Activated naive CD8-positive, alpha-beta T cell (primary cell): Measurements from ENCODE around the gene CALN1.
"Not testable (repeated sequence)": the region's sequence is repeated elsewhere in the genome, so short reads cannot be mapped to it uniquely, and the experiment has no call there.

Experiments used
- H3K27ac Mint-ChIP-seq: one replicate; pipeline ENCODE4 v1.8.0; 2021; ENCODE audit warnings: mixed read lengths
- H3K27me3 Mint-ChIP-seq: one replicate; pipeline ENCODE4 v1.8.0; 2021; ENCODE audit warnings: mixed read lengths
- H3K36me3 Mint-ChIP-seq: one replicate; pipeline ENCODE4 v1.8.0; 2021; ENCODE audit warnings: mixed read lengths
- H3K4me1 Mint-ChIP-seq: one replicate; pipeline ENCODE4 v1.8.0; 2021; ENCODE audit warnings: low read depth, mixed read lengths
- H3K4me3 Mint-ChIP-seq: one replicate; pipeline ENCODE4 v1.8.0; 2021; ENCODE audit warnings: mild to moderate bottlenecking, mixed read lengths
- H3K9me3 Mint-ChIP-seq: one replicate; pipeline ENCODE4 v1.8.0; 2021; ENCODE audit warnings: low read depth, mixed read lengths

The CALN1 gene

DNA sequence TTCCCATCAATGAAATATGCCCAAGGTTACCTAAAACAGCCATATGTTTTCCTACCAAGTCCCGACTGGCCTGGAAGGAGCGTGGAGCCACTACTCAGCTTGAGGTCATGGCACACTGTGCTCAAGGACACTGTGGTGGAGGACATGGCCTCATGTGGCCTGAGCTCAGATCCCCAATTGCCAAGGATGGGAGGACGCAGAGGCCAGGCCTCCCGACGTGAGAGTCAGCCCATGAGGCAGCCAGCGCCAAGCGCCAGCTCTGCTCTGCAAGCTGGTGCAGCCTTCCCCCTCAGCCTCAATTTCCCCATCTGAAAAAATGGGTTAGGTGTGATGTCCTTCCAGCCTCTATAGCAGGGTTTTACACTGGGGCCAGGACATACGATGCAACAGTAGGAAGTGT, 302.6 kb downstream of the CALN1 start:
- peaks cover 9% of the 10 kb centered on the region for H3K9me3 Mint-ChIP-seq
- no peak overlapping the region for H3K4me3 Mint-ChIP-seq
- H3K27me3 Mint-ChIP-seq: no peaks in the 10 kb centered on the region
- no peaks in the 10 kb centered on the region for H3K4me1 Mint-ChIP-seq
- no peaks in the 10 kb centered on the region for H3K36me3 Mint-ChIP-seq
- no peak overlapping the region for H3K27ac Mint-ChIP-seq

DNA sequence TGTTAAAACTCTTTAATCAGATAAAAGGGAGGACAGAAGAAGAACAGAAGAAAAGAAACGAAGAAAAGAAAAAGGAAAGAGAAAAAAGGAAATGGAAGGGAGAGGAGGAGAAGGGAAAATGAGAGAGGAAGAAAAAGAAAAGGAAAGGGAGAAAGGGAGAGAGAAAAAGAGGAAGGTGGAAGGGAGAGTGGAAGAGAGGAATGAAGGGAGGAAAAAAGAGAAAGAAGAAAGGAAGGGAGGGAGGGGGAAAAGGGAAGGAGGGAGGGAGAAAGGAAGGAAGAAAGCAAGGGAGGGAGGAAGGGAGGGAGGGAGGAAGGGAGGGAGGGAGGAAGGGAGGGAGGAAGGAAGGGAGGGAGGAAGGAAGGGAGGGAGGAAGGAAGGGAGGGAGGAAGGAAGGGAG, 305.7 kb downstream of the CALN1 start:
- Mint-ChIP-seq H3K36me3 (no peaks in the 10 kb centered on the region), H3K4me3 (no peak overlapping the region)

GRCh38 chr7:72101444-72101843, 310.7 kb downstream of the CALN1 start:
- Mint-ChIP-seq H3K4me3 (no peak overlapping the region), H3K4me1 (no peaks in the 10 kb centered on the region), H3K27me3 (no peaks in the 10 kb centered on the region), H3K27ac (no peak overlapping the region), H3K36me3 (no peaks in the 10 kb centered on the region), H3K9me3 (peaks cover 7% of the 10 kb centered on the region)

More for the DNA sequence above, 305.7 kb downstream of the CALN1 start:
- peaks cover 16% of the 10 kb centered on the region for H3K9me3 Mint-ChIP-seq
- H3K4me1 Mint-ChIP-seq: no peaks in the 10 kb centered on the region
- no peak overlapping the region for H3K27ac Mint-ChIP-seq
- no peaks in the 10 kb centered on the region for H3K27me3 Mint-ChIP-seq

GRCh38 chr7:72099784-72100183, 312.4 kb downstream of the CALN1 start:
- no peak overlapping the region for H3K4me3 Mint-ChIP-seq
- no peaks in the 10 kb centered on the region for H3K27me3 Mint-ChIP-seq
- peaks cover 7% of the 10 kb centered on the region for H3K9me3 Mint-ChIP-seq
- H3K36me3 Mint-ChIP-seq: no peaks in the 10 kb centered on the region
- no peaks in the 10 kb centered on the region for H3K4me1 Mint-ChIP-seq
- no peak overlapping the region for H3K27ac Mint-ChIP-seq

GRCh38 chr7:72098807-72099580, 313.1 kb downstream of the CALN1 start:
- peaks cover 7% of the 10 kb centered on the region for H3K9me3 Mint-ChIP-seq
- no peak overlapping the region for H3K27ac Mint-ChIP-seq
- H3K4me3 Mint-ChIP-seq: no peak overlapping the region
- H3K4me1 Mint-ChIP-seq: no peaks in the 10 kb centered on the region
- no peaks in the 10 kb centered on the region for H3K36me3 Mint-ChIP-seq
- H3K27me3 Mint-ChIP-seq: no peaks in the 10 kb centered on the region

GRCh38 chr7:72097226-72097625, 314.9 kb downstream of the CALN1 start:
- no peaks in the 10 kb centered on the region for H3K36me3 Mint-ChIP-seq
- H3K27me3 Mint-ChIP-seq: no peaks in the 10 kb centered on the region
- H3K4me1 Mint-ChIP-seq: no peaks in the 10 kb centered on the region
- no peak overlapping the region for H3K27ac Mint-ChIP-seq
- no peaks in the 10 kb centered on the region for H3K9me3 Mint-ChIP-seq
- H3K4me3 Mint-ChIP-seq: no peak overlapping the region

DNA sequence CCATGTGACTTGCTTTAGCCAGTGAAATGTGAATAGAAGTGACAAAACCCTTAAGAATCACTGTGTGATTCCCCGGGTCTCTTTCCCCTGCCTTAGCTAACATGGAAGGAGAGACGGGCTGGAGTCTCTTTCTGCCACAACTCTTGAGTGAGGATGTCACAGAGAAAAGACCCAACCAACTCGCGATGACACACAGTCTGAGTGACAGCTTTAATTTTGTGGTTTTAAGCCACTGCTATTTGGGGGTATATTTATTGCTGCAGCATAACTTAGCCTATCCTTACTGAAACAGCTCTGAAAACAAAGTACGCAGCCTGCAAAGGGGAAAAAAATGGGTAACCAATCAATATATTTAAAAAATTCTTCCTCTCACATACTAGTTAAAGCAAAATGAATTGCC, 319.4 kb downstream of the CALN1 start:
- no peaks in the 10 kb centered on the region for H3K27me3 Mint-ChIP-seq
- H3K27ac Mint-ChIP-seq: no peak overlapping the region
- H3K36me3 Mint-ChIP-seq: no peaks in the 10 kb centered on the region
- no peaks in the 10 kb centered on the region for H3K9me3 Mint-ChIP-seq
- H3K4me3 Mint-ChIP-seq: no peak overlapping the region
- H3K4me1 Mint-ChIP-seq: no peaks in the 10 kb centered on the region

- no peak overlapping the region for H3K4me3 Mint-ChIP-seq
- H3K36me3 Mint-ChIP-seq: no peaks in the 10 kb centered on the region
- no peaks in the 10 kb centered on the region for H3K9me3 Mint-ChIP-seq
- H3K27ac Mint-ChIP-seq: no peak overlapping the region
- no peaks in the 10 kb centered on the region for H3K27me3 Mint-ChIP-seq
- H3K4me1 Mint-ChIP-seq: no peaks in the 10 kb centered on the region
Observed at GRCh38 chr7:72087926-72088325, 324.2 kb downstream of the CALN1 start.

DNA sequence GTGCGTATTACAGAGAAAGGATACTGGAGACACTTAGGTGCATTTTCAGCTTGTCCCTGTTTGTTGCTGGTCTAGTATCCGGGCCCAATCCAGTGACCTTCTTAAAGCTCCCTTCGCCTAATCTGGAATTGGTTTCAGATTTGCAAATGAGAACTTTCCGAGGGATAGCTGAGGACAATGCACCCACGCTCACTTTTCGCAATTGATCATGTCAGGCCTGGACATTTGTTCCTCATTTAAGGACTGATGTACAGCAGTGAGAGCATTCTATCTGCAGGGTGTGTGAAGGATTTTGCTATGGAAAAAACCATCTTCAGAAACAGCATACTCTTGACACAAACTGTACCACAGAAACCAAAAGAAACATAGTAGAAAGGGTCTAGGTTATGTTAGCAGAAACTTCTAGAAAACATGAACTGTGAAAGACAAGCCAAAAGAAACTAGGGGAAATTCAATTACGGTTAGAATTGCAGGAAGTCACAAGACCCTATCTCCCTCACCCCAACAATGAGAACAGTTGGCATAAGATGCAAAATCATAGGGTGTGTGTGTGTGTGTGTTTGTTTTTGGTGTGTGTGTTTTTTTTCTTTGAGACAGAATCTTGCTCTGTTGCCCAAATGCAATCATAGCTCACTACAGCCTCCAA, 331.1 kb downstream of the CALN1 start:
- Mint-ChIP-seq H3K4me3 (no peak overlapping the region), H3K9me3 (no peaks in the 10 kb centered on the region), H3K27me3 (no peaks in the 10 kb centered on the region), H3K27ac (no peak overlapping the region), H3K36me3 (no peaks in the 10 kb centered on the region), H3K4me1 (no peaks in the 10 kb centered on the region)

DNA sequence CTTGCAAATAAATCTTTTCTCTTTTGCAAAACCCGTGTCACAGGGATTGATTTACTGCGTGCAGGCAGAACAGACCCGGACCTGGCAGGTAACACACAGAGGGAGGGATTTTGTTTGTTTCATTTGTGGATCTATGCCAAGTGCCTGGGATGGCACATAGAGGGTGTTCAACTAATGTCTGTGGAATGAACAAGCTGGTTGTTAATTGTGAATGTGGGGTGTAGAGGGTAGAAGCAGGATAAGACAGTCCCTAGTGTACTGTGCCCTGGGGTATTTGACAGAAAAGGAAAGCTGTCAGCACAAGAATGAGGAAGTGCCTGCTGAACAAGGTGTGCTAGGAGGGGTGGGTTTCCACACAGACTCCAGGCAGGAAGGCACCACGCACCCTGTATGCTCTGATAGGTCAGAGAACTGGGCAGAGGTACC, 331.8 kb downstream of the CALN1 start:
- Mint-ChIP-seq H3K4me1 (no peaks in the 10 kb centered on the region), H3K27ac (no peak overlapping the region), H3K9me3 (no peaks in the 10 kb centered on the region), H3K4me3 (no peak overlapping the region), H3K27me3 (no peaks in the 10 kb centered on the region), H3K36me3 (no peaks in the 10 kb centered on the region)

- peaks cover 6% of the 10 kb centered on the region for H3K9me3 Mint-ChIP-seq
- no peak overlapping the region for H3K27ac Mint-ChIP-seq
- H3K4me3 Mint-ChIP-seq: no peak overlapping the region
- H3K36me3 Mint-ChIP-seq: no peaks in the 10 kb centered on the region
- no peaks in the 10 kb centered on the region for H3K4me1 Mint-ChIP-seq
- no peaks in the 10 kb centered on the region for H3K27me3 Mint-ChIP-seq
Observed at GRCh38 chr7:72078856-72079255, 333.3 kb downstream of the CALN1 start.

DNA sequence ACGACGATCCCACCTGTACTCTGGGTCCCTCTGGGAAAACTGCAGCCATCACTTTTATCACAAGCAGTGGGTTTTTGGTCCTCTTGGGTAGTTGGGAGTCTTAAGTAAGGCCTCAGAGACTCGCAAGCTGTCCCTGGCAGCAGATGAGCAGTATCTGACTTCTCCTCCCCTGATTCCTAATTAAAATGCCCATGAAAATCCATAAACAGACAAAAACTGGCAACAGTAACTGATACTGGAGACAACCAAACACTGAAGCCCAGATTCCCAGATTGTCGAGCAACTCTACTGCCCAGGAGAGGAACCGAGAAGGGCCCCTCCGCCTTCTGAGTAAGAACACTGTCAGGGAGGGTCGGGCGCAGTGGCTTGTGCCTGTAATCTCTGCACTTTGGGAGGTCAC, 333.8 kb downstream of the CALN1 start:
- Mint-ChIP-seq H3K4me3 (no peak overlapping the region), H3K27me3 (no peaks in the 10 kb centered on the region), H3K9me3 (peaks cover 9% of the 10 kb centered on the region), H3K4me1 (no peaks in the 10 kb centered on the region), H3K27ac (no peak overlapping the region), H3K36me3 (no peaks in the 10 kb centered on the region)

- no peaks in the 10 kb centered on the region for H3K27me3 Mint-ChIP-seq
- no peaks in the 10 kb centered on the region for H3K36me3 Mint-ChIP-seq
- H3K4me1 Mint-ChIP-seq: no peaks in the 10 kb centered on the region
- no peak overlapping the region for H3K27ac Mint-ChIP-seq
- H3K9me3 Mint-ChIP-seq: peaks cover 12% of the 10 kb centered on the region
- no peak overlapping the region for H3K4me3 Mint-ChIP-seq
Observed at GRCh38 chr7:72077786-72078185, 334.4 kb downstream of the CALN1 start.

DNA sequence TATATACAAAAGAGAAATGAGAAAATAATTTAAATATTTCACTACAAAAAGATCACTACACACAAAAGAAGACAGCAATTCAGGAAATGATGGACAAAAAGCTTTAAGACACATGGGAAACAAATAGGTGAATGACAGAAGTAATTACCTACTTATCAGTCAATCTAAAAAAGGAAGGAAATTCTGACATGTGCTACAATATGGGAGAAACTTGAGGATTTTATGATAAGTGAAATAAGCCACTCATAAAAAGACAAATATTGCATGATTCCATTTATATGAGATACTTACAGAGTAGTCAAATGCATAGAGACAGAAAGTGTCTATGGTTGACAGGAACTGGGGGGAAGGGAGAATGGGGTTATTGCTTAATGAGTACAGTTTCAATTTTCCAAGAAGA, 339.2 kb downstream of the CALN1 start:
- Mint-ChIP-seq H3K4me1 (no peaks in the 10 kb centered on the region), H3K27ac (no peak overlapping the region), H3K27me3 (no peaks in the 10 kb centered on the region), H3K9me3 (peaks cover 21% of the 10 kb centered on the region), H3K4me3 (no peak overlapping the region), H3K36me3 (no peaks in the 10 kb centered on the region)

- Mint-ChIP-seq H3K9me3 (peaks cover 17% of the 10 kb centered on the region), H3K27me3 (no peaks in the 10 kb centered on the region), H3K4me3 (no peak overlapping the region), H3K27ac (no peak overlapping the region), H3K4me1 (no peaks in the 10 kb centered on the region), H3K36me3 (no peaks in the 10 kb centered on the region)
Observed at GRCh38 chr7:72069263-72069662, 342.9 kb downstream of the CALN1 start.

DNA sequence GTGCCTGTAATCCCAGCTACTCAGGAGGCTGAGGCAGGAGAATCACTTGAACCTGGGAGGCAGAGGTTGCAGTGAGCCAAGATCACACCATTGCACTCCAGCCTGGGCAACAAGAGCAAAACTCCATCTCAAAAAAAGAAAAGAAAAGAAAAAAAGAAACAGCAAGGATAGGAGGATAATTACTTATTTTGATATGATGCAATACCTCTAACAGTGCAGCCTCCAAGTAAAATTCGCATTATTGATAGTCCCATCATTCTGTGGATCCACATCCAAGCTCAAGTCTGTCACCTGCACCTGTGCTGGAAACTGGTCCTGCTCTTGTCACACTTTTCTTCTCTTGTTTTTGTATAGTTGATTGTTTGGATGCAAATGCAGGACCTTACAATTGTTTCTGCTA, 346.4 kb downstream of the CALN1 start:
- not testable (repeated sequence) for H3K27me3 Mint-ChIP-seq, H3K4me3 Mint-ChIP-seq, H3K27ac Mint-ChIP-seq, H3K36me3 Mint-ChIP-seq, H3K9me3 Mint-ChIP-seq, H3K4me1 Mint-ChIP-seq
